ENCODE results near the gene PIGO. TPM values are rescaled to one million over a fixed set of nuclear protein-coding genes. Genes with fewer than 3 reads are reported as not detected.
A peak's percentile ranks its signal among the peaks of the same experiment; 100 is the strongest.

PIGO gene
- total RNA-seq, 1 experiment from 2014 or later: 21.6 TPM

DNA sequence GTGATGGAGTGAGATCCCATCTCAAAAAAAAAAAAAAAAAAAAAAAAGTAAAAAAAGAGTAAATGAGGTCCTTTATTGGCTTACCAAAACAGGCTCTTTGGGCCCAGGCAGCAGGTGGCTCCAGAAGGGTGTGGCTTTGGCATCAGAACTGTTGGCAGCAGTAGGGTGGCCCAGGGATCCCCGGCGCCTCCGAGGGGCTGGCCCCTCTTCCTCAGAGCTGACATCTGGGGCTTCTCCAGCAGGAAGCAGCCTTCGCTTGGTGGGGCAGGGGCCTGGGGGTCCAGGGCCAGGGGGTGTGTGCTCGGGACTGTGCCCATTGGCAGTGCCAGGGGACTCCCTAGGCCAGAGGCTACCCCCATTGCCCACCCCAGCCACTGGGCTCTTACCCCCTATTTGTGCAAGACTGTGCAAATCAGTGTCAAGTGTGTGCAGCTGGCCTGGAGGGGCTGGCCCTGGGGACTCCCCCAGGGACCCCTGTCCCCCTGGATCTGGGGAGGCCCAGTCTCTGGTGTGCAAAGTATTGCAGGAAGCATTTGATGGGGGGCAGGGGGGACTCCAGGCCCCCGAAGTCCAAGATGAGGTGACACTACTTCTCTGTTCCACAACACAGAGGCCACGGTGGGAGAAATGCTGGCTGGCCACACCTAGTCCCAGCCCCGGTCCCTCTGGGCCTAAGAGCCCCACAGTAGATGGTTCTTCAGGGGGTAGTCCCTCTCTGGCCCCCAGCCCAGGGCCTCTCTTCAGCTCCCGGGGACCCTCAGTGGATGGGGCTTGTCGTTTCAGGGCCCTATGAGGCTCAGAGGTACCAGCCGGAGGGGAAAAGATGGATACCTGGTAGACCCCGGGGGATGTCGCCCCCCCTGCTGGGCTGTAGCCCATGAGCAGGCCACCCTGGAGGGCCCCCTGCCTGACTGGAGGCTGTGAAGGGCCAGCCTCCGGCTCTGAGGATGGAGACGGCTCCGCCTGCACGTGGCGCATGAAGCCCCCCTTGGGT lies 11.2 kb upstream of the PIGO start:
- DNase-seq (ENCODE audit: low spot score): no peak
- in situ Hi-C loops (cut with HindIII; ENCODE audit: low sequenced_read_pairs): no loop called here

DNA sequence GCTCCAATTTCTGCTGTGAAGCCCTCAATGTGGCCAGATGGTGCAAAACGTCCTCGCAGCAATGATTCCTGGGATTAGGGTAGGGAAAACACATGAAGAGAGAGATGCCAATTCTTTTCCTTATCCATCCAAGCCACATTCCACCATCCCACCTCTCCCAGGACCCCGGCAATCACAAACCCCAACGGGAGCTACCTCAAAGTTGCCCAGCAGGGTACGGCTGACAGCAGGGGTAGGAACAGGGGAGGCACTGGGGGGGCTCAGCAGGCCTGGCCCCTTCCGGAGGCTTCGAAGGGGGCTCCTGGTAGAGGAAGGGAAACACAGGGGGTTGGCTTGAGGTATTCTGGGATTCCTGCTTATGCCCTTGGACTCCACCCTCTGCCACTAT lies 9.9 kb upstream of the PIGO start:
- in situ Hi-C loops (cut with HindIII; ENCODE audit: low sequenced_read_pairs): no loop called here
- DNase-seq (ENCODE audit: low spot score): no peak

DNA sequence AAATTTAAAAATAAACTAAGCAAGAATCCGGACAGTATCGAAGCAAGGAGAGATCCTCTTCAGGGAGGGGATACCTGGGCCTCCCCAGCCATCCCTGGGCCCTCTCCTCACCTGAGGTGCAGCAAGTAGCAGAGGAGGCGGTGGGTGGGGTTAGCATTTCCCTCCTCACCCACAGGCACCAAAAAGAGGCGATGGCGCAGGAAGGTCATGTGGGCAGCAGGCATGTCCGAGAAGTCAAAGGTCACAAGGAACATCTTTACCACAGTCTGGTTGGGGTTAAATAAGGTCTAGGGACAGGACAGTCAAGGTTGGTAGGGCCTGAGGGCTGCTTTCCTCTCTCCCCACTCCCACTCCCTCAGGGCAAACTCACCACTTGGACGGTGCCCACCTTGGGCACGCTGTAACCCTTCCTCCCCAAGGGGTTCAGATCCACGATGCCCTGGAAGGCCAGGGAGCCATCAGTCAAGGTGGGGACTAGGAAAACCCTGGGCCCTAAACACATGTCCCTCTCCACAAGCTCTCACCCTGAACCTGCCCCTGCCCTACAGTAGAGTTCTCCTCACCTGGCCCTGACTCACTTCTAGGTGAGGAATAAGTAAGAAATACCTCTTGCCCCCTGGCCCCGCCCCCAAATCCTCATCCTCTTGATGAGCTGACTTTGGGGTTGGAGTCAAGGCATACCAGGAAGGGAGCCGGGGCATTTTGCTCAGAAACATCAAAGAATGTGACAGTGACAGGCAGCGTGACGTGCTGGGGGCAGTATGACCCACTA lies 9.4 kb upstream of the PIGO start:
- in situ Hi-C loops (cut with HindIII; ENCODE audit: low sequenced_read_pairs): no loop called here

DNA sequence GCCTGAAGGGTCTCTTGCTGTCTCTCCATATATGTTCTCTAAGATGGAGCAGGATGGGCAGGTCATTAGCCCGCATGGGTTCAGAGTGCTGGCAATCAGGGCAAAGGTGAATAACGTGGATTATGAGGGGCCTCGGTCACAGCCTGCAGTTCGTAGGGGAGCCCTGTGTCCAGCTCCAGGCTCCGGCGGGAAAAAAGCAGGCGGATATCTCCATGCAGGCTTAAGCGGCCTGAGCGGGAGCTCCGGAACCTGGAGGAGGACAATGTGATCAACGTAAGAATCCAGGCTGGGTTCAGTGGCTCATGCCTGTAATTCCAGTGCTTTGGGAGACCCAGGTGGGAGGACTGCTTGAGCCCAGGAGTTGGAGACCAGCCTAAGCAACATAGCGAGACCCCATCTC lies 8.7 kb upstream of the PIGO start:
- in situ Hi-C loops (cut with HindIII; ENCODE audit: low sequenced_read_pairs): no loop called here
- DNase-seq (ENCODE audit: low spot score): no peak

More for the DNA sequence above, 9.4 kb upstream of the PIGO start:
- no peak for DNase-seq (ENCODE audit: low spot score)

DNA sequence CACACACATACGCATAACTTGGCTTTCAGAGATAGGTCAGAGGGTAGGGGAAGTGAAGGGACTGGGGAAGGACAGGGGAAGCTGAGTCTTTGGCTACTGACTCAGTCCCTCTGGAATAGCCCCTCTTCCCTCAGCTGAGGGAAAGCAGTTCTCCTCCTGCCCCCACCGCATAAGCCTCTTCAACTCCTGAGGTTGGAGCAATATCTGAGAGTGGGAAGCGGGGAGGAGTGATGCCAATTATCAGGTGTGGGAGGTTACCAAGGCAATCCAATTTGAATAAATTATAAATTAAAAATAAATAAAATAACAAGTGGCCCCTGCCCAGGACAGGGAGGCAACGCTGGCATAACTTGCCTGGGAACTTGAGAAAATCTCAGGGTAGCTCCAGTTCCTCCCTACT lies 8.2 kb upstream of the PIGO start:
- DNase-seq (ENCODE audit: low spot score): no peak
- in situ Hi-C loops (cut with HindIII; ENCODE audit: low sequenced_read_pairs): no loop called here

DNA sequence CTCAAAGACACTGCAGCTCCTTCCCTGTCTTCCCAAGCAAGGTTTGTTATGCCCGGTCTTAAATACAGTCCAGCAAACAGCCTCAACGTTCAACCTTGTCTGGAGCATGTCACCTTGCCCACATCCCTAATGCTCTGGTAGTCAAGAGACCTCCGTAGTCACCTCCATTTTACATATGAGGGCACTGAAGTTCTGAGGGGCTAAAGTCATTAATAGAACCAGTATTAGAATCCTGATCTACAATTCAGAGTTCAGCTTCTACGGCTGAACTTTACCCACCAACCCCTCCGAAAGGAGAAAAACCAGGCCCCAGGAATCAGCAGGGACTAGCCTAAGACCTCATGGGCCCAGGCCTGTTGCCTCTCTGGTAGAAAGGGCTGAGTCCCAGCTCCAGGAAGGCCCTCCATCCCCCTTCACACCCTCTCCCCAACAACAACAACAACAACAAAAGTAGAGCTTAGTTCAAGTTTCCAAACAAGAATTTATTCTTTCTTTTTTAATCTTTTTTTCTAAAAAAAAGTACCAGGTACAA lies 7.3 kb upstream of the PIGO start:
- no peak for DNase-seq (ENCODE audit: low spot score)
- in situ Hi-C loops (cut with HindIII; ENCODE audit: low sequenced_read_pairs): no loop called here

DNA sequence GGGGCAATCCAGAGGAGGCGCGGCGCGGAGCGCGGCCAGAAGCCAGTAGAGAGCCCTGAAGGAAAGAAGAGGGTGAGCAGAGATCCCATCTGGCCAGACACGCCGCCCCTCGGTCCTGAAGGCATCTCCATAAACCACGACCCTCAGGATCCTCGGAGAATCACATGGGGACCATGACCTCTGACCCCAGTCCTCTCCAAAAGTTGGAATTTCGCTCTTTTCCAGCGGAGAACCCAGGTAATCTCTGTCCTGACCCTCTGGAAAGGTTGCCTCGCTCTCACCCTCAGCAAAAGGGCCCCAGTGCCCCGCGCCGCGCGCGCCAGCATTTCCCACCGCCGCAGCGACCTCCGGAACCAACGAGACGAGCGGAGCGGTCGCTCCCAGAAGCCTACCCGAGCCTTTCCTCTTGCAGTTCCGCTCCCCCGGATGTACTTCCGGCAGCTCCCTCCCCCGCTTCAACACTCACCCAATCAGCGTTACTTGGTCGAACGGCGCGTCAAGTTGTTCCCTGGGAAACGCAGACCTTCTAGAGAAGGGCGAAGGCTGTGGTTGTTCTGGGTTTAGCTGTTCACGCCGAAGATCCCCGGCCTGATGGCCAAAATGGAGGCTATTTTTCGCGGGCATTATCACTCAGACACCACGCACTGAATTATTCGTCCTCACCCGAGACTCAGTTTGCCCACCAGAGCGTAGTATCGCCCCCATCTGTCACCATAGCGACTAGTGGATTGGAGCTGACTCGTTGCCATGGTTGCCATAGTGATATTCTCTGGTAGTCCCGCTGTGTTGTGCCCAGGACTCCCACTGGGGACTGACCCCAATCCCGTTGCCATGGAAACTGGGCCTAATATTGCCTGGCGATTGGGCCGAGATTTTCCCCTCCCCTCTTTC lies 6.6 kb upstream of the PIGO start, which contains the start of gene STOML2:
Gene STOML2 (minus strand): TSS at position 363 of the 891 bp plus-strand sequence. CDS start 37 bp downstream, at position 326.
- DNase-seq (ENCODE audit: low spot score): peak; percentile 100
- in situ Hi-C loops (cut with HindIII; ENCODE audit: low sequenced_read_pairs): no loop called here

DNA sequence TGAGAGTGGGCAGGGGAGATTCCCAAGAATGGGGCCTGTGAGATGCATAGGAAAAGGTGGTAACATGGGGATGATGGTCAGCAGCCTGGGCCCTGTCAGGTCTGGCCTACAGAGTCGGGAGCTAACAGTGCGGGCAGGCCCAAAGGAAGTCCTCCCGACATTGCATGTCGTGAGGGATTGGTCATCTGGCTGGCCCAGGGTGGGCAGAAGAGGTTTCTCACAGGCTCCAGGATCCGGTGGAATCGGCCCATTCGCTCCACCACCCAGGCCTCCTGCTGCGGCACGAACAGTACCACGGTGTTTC lies 6.0 kb upstream of the PIGO start:
- in situ Hi-C loops (cut with HindIII; ENCODE audit: low sequenced_read_pairs): no loop called here
- no peak for DNase-seq (ENCODE audit: low spot score)

DNA sequence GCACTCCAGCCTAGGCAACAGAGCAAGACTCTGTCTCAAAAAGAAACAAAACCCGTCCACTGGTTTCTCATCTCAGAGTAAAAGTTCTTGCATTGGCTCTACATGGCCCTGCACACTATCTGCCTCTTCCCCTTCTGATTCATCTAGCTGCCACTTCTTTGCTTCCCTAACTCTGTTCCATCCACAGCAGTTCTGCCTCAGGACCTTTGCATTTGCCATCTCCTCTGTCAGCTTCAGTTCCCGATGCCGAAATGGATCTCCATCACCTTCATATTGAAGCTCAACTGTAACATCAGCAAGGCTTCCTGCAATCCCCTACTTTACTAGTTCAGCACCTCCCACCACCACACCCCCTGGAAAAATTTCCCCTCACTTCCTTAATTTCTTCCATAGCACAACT lies 1.2 kb upstream of the PIGO start:
- DNase-seq (ENCODE audit: low spot score): no peak

DNA sequence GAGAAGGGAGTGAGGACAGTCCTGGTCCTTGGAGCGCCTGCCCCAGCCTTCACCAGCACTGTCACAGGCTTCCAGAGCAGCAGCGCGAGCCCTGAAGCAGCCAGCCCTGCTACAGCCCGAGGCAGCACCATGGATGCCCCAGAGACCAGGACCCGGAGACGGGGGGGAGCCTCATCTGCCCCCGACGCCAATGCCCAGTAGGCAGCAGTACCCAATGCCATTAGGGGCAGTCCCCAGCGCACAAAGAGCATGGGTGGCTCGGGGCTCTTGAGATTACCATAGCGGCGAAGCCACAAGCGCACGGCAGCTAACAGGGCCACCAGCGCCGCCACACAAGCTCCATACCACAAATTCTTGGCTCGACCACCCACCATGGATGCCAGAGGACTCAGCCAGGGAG lies 4.9 kb downstream of the PIGO start:
- in situ Hi-C loops (cut with HindIII; ENCODE audit: low sequenced_read_pairs): no loop called here
- no peak for DNase-seq (ENCODE audit: low spot score)

More for the DNA sequence above, 1.2 kb upstream of the PIGO start:
- in situ Hi-C loops (cut with HindIII; ENCODE audit: low sequenced_read_pairs): no loop called here

DNA sequence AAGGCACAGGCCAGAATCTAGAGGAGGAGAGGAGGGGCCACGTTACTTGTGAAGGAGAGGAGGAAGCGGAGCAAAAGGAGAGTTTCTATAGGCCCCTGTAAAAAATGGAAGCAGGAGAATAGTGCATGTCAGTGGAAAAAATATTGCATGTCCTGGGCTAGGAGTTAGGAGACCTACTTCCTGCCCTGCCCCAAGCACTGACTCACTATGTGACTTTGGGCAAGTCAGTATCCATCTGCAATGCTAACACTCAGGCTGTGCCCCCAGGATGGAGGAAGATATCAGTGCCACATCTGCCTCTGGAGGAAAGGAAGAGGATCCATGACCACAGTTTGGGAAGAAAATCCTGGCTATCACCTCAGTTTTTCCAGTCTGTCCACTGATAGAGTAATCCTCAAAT lies 7.0 kb downstream of the PIGO start:
- no peak for DNase-seq (ENCODE audit: low spot score)
- in situ Hi-C loops (cut with HindIII; ENCODE audit: low sequenced_read_pairs): no loop called here

DNA sequence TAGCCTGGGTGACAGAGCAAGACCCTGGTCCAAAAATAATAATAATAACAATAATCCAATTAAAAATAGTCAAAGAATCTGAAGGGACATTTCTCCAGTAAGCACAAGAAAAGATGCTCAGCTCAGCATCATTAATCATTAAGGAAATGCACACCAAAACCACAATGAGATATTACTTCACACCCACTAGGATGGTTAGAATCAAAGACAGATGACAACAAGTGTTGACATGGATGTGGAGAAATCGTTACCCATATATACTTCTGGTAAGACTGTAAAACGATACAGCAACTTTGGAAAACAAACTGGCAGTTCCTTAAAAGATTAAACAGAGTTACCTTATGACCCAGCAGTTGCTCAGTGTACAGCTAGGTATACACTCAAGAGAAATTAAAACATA lies 11.3 kb downstream of the PIGO start:
- in situ Hi-C loops (cut with HindIII; ENCODE audit: low sequenced_read_pairs): no loop called here
- no peak for DNase-seq (ENCODE audit: low spot score)

DNA sequence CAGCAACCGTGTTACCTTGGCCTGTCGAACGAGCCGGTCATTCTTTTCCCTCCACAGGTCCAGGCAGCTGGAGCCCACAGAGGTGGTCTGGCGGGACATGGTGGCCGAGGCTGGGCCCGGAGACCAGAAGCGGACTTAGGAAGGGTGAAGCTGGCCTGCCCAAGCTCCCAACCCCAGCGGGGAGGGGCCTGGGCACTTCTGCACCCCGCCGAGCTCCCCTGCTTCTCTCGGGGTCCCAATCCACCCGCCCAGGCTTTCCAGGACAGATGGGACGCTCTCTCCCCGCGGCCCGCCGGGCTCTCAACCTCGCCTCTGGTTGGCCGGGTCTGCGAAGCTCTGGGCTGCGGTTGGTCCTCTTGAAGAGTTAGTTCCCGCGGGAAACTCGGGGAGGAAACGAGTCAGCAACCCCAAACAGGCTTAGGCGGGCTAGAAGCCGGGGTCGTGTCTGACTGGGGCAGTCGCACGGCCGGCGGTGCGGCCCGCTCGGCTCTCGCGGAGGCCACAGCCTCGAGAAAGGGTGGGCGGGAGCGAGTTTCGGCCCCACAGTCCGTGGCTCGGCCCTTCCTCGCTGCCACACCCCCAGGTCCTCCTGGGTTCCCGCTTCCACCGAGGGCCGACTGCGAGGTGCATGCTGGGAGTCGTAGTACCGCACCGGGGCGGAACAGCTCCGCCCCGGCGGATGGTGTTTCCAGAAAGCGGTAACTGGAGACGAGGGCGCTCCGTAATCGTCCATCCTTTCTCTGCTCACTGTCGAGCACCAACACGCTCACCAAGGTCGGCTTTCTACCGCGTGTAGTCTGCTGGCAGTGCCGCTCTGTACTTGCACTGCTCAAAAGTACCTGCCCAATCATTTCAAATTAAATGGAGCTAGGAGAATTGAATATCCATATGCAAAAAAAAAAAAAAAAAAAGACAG lies 16.7 kb downstream of the PIGO start, which contains the start of gene FANCG:
Gene FANCG (minus strand): TSS at position 517 of the 916 bp plus-strand sequence. CDS start 418 bp downstream, at position 99.
- in situ Hi-C loops (cut with HindIII; ENCODE audit: low sequenced_read_pairs): no loop called here
- peak; percentile 93 for DNase-seq (ENCODE audit: low spot score)

DNA sequence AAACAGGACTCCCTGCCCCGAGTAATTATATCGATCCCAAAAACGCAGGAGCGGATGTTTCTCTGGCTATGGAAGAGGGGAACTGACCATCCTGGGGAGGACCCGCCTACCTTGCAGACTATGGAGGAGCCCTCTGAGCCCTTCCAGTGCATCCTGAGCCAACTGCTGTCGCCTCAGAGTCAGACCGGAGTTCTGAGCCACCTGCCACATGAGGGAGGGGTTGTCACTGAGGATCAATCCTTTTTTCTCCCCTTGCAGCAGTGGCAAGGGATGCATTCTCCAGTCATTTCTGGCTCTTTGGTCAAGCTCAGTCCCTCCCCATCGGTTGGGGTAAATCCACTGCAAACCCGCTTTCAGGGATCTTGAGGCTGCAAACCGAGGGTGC lies 17.4 kb downstream of the PIGO start:
- no peak for DNase-seq (ENCODE audit: low spot score)
- in situ Hi-C loops (cut with HindIII; ENCODE audit: low sequenced_read_pairs): no loop called here

DNA sequence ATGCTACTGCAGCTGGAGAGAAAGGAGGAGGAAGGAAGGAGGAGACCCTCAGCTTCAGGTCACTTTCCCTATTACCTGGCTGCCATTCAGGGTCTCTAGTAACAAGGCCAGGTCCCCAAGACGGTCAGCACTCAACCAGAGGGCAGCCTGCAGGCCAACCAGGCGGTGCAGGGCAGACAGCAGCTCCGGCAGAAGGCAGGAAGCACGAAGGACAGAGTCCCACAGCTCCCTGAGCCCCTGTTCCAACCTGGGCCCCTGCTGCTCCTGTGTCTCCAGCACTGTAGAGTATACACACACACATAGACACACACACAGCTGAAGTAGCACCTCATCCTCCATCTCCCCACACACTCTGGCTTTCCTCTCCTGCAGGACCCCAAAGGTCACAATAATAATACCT lies 18.3 kb downstream of the PIGO start:
- DNase-seq (ENCODE audit: low spot score): no peak
- in situ Hi-C loops (cut with HindIII; ENCODE audit: low sequenced_read_pairs): no loop called here

DNA sequence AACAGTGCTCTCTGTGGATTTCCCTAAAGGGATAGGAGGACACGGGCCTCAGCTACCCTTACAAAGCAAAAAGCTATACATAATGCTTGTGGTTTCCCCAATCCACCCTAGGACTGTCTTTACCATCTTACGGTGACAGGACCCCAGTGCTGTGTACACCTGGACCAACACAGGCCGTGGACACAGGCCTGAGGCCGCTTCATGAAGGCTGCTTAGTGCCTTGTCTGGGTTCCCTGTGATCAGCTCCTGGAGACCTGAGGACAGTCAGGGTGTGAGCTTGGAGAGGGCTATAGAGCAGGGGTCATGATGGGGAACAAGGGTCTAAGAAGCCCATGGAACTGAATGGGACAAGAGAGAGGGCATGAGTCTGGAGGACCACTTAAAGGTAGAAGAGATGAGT lies 19.5 kb downstream of the PIGO start:
- in situ Hi-C loops (cut with HindIII; ENCODE audit: low sequenced_read_pairs): no loop called here
- DNase-seq (ENCODE audit: low spot score): no peak

DNA sequence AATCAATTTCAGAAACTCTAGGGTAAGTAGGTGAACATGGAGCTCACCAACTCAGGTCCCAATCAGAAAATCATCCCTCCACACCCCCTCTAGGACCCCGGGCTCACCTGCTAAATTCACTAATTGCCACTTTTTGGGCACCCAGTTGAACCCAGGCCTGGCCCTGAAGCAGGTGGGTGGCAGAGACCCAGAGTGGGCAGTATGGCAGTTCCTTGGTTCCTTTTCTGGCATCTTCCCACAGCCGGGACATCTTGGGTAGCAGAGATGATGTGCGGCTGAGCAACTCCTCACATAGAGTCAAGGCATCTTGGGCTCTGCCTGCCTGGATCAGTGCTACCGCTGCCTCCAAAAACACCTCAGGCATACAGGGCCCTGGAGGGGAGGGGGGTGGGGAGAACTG lies 21.0 kb downstream of the PIGO start:
- in situ Hi-C loops (cut with HindIII; ENCODE audit: low sequenced_read_pairs): no loop called here
- no peak for DNase-seq (ENCODE audit: low spot score)

DNA sequence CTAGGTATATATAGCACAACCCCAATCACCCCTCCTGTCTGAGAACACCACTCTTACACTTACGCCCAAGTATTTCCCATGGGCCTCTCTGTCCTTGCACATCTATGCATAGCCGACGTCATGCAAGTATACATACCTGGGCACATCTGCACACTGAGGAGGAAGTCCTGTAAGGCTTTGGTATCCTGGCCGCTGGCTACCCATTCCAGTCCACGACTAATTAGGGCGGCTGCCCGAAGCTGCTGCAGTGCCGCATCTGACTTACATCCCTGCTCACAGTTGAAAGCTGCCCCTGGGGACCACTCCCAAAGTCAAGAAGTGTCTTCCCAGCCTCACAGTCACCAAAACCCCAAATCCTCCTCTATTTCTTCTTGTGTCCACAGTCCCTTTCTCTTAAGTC lies 21.6 kb downstream of the PIGO start:
- DNase-seq (ENCODE audit: low spot score): no peak
- in situ Hi-C loops (cut with HindIII; ENCODE audit: low sequenced_read_pairs): no loop called here

Data from G401 (cell line).